ENCODE measurements around the gene TSPAN9.

TSPAN9 gene

DNA sequence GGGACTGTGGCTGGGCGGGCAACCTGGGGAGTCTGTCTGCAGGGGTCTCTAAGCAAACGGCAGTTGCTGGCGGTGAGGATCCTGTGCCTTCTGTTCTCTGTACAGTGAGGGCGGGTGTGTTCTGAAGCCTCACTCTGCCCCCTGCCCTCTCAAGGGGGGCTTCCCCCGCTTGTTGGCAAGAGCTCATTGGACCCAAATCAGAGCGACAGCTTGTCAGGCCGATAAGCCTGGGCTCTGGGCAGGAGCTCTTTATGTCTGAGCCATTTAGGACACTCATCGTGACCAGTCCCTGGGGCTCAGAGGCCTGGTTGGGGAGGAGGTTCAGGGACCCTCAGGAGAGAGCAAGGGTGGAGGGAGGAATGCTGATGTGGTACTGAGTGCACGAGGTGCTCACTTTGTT is 136.0 kb downstream of the TSPAN9 start:
- no peak for DNase-seq

DNA sequence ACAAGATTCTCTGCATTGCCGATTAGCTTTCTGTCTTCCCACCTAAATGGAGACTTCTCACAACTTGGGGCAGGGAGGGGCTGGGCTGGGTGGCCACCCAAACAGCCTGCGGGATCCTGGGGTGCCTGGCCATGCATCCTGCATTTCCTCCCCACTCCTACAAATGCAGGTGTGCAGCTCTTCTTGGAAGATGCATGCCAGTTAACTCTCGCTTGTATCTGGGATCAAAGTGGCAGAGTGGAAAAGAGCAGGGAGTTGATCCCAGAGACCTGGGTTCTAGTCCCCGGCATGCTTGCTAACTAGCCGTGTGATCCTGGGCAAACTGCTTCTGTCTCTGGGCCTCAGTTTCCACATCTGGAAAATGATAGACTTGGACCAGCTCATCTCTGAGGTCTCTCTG is 136.6 kb downstream of the TSPAN9 start:
- no peak for DNase-seq

DNA sequence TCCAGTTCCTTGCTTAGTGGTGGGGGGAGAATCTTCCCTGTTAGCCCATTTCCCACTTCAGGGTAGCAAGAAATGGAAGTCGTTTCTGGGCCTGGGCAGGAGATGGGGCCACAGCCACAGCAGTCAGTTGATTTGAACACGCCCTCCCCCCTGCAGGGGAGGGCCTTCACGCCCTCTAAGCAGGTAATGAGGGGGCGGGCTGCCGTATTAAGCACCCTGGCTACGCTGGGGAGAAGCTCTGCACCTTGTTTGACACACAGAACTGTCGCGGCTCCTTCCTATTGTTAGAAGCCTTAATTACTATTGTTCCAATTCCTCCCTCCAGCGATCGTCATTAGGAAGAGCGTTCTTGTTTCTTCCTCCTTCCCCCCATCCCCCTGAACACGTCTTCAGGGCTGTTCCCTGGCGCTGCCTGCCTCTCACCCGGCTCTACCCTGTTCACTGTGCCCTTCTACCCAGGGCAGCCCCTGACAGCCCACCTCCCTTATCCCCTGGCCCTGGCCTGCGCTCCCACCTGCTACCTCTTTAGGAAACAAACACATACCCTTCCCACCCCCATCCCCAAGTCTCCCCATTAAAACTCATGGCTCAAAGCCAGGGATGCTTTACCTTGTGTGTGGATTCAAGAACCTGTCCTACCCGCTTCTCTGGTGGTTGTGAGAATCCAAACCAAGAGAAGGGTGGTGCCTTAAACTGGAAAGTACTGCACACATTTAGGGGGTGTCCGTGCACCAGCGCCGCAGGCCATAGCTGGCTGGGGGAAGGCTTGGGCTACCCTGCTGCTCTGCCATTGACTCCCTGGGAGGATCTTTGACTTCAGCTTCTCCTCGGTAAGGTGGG is 137.6 kb downstream of the TSPAN9 start:
- no peak for DNase-seq

DNA sequence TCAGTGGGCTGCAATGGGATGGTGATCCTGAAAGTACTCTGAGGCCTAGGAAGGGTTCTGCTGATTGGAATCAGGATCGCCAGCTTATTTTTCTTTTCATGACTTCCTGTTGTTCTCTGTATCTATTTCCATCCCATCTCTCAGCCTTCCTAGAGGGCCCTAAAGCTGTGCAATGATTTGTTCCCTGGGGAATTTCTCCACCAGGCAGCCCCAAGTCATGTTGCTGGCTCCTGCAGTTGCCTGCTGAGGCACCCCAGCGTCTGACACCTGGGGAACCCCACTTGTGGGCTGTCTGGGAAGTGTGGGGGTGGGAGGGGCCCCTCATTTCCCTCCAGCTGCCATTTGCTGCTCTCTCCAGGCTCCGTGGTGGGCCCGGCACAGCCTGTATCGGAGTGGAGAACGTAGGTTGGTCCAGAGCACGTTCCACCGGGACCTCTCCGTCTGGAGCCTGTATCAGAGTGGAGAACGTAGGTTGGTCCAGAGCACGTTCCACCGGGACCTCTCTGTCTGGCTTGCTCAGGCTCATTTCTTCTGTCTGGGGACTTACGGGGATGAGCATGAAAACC is 138.3 kb downstream of the TSPAN9 start:
- no peak for DNase-seq

DNA sequence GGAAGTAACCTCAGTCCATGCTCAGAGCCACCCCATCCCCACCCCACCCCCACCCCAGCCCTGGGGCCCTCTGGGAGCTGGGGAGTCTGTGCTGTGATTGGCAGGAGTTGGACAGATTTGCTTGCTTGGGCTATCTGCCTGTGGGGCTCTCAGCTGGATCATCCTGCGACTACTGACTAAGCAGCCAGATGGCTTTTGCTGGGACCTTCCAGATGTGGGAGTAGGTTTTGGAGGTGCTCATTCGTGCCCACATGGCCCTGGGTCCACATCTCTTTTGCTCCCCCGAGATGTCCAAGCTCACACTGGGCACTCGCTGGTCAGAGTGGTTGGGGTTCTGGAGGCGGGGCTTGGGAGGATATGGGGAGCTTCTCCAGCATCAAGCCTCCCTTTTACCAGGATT is 138.9 kb downstream of the TSPAN9 start:
- peak; percentile 25 for DNase-seq

DNA sequence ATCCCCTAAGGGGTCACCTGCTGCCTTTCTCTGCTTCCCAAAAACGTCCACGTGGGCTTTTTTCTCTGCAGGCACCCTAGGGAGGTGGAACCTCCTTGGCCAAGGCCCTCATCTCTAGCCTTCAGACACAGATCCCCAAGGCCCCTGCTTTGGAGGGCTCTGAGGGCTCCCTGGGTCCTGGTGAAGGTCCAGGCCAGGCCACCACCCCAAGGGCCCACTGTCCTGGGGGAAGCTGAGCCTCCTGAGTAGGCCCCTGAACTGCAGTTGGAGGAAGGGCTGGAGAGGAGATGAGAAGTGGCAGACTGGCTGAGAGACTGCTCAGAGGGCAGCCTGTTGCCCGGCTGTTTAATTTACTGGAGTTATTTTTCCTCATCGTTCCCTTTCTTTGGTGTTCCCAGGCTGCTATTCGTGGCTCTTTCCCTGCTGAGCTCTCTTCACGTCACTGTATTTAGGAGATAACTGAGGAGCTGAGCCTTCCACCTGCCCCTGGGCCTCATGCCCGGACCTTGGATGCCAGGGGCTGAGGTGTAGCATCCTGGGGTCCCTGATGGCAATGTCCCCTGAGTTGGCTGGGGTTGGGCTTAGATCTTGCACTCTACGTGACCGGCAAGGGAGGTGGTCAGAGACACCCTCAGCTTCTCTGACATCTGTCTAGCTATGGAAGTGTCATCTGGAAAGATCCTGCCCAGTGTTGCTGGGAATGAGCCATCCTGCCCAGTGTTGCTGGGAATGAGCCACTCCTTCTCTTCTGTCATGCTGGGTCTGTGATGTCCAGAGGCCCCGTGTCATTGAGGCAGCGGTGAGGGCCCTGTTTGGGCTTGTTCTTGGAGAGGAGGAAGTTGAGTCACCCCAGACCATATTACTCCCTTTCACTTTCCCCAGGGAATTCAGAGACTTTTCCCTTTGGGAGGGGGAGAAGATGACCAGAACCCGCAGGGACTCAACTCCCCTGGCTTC is 139.8 kb downstream of the TSPAN9 start:
- peak; percentile 69 for DNase-seq

DNA sequence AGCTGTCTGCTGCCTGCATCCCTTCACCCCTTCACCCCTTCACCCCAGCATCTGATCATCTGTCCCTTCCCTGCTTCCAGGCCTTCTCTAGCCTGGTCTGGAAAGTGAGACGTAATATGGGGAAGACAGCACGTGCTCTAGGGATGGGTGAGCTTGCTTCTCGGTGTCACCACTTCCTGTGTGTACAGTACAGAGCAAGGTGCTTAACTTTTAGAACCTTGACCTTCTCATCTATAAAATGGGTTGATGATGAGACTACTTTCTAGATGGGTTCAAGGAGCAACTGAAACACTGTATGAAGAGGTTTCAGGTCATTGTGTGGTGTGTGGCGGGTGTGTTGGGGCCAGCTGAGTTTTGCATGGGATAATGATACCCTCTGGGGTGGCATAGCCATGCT is 140.5 kb downstream of the TSPAN9 start:
- no peak for DNase-seq

DNA sequence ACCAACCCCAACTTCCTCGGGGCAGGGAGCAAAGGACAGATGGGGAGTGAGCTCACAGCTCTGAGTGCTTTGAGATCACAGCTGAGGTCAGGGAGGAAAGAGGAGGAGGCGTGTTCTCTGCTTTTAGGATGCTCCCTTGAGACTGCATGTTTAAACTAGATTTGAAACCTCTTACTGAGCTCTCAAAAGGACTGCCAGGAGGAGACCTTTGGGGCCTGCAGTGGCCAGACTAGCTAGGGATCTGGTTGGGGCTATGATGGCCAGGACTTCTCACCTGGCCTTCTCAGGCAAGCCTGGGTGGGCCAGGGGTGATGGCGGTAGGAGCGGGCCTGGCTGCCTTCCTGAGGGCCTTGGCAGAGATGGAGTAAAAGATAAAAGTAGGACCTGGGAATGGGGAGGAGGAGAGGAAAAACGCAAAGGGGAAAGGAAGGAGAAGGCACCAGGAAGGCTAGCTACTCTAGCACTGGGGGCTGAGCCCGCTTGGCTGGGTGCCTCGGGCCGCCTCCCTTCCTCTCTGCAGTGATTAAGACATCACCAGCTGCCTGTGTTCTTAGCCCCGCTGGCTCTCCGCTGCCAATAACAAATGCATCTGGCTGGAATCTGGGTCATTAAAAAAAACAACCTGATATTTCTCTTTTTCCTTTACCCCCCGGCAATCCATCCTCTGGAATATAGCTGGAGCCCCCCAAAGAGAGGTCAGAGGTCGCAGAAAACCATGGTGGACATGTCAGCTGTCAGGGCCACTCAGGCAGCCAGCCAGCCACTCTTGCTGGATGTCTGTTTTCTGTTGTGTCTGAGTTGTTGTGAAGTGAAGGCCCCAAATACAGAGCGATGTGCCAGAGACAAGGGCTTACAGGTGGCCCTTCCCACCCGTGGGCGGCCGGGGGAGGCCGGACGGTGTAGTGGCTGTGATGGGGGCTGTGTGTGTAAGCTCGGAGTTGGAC is 141.3 kb downstream of the TSPAN9 start:
- DNase-seq, result peak; percentile 76

DNA sequence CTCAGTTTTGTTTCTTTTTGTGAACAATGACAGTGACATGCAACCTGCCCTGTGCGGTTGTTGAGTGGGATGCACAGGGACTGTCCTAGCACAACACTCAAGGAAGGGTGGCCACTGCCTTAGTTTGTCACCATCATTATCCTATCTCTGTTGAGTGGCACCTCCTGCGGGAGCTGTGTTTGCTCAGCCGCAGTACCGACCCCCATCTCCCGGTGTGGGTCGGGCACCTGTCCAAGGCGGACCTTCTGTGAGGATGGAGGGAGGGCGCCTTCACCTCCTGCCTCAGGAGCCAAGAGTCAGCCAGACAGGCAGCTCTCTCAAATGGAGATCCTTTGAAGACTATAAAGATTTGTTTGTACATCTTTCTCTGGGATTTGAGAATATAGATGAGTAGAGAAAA is 142.1 kb downstream of the TSPAN9 start:
- DNase-seq, result no peak

DNA sequence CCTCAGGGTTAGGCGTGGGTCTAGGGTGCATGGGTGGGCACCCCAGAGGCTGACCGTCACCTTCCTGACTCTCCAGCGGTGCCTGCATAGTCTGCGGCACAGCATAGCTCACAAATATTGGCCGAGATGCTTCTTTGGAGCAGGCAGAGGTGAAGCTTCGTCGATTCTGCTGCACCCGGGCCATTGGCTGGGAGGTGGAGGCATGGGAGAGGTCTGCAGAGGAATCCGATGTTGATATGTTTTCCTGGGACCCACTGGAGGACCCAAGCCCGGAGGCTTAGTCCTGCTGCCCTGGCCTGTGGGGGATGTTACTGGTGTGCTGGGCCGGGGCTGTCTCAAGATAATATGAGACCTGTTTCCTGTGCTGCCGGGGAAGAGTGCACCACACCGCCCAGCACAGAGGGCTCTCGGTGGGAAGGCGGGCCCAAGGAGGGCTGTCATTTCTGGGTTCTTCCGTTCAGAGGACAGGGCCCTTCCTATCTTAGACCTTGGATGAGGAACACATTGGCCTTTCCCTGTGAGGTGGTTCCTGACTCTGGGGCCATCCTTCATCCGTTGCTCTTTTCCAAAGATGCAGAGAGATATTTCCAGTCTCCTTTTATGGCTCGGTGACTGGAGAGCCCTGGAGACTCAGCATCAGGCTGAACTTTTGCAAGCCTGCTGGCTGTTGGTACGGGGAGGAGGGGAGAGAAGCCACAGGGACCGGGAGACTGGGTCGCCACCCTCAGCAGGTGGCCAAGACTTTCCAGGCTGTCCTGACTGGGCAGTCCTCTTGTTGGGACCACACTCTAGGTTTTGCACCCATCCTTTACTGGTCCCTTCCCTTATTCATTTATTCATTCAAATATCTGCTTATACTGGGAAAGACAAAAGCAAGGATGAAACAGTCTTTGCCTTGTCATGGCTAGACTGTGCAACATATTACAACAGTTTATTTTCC is 143.5 kb downstream of the TSPAN9 start:
- no peak for DNase-seq

DNA sequence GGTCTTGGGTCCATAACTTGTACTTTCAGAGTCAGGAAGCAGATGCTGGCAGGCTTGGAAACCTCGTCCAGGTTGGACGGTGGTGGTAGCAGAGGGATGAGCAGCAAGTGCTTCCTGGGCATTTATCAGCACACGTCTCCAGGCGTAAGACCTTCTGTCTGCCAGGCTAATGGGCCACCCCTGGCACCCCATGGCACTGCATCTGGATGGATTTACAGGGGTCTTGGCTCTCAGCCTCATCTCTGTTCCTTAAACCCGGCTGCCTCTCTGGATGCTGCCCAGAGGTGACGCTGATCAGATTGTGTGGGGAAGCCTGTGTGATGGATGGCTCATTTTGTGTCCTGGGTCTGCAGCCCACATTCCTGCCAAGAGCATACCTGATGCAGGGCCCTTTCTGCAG is 145.1 kb downstream of the TSPAN9 start:
- DNase-seq, result no peak

DNA sequence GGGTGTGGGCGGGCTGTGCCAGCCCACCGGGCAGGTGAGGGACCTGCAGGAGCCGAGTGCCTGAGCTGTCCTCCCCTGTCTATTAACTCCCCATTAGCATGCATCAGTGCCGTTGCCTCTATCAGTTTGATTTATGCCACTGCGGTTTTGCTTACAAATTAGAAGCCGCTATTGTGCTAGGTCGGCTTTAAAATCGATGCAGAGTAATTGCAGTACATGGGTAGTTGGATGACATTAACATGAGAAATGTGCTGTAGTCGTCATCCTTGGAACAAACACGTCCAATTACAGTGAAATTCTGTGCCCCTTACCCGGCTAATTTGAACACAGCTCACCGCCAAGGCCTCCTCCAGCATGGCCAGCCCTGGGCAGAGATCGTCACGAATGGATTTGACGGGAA is 145.8 kb downstream of the TSPAN9 start:
- no peak for DNase-seq

DNA sequence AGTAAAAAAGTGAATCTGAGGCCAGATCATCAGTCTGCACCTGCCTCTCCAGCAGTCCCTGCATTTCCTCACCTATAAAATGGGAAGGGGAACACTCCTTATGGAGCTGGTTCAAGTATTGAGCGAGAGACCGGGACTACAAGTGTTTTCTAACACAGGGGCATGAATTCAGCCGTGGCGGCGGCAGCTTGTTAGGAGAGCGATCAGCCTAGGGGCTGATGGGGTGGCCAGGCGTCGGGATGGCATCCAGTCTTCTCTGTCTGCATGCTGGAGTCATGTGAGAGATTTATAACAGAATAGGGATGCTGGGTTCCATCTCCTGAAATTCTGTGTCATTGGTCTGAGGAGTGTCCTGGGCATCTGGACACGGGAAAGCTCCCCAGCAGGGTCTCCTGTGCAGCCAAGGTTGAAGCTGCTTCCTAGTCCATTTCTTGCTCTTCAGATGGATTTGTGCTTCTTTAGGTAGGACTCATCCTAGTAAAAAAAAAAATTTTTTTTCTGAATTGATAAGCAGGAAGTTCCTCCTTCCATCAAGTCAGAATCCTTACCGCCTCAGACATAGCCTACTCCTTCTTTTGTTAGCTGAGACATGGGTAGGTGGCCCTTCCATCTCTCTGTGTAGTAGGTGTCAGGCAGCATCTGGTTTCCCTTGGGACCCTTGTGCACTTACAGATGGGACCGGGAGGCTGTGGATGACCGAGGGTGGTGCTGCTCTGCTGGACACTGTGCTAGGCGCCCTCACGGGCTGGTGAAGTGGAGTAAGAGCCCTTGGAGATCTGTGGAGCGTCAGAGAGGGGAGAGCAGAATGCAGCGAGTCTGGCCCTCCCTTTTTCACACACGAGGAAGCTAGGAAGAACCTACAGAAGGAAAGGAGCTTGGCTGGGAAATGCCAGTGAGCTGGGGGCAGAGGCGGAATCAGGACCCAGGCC is 146.7 kb downstream of the TSPAN9 start:
- no peak for DNase-seq

DNA sequence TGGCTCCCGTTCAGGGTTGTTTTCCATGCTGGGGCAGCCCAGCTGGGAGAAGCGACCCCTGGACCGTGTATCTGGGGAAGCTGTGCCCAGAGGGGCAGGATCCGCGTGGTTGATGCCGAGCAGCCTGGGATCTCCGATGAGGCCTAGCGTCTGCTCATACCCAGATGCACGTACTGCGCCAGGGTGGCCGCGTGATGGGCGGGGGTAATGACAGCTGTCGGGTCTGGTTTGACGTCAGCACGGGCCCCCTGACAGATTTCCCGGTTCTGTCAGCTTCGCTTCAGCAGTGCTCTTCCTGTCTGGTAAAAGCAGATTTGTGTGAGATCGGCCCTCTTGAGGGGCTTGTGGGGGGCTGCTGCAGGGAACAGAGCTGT is 147.3 kb downstream of the TSPAN9 start:
- no peak for DNase-seq

DNA sequence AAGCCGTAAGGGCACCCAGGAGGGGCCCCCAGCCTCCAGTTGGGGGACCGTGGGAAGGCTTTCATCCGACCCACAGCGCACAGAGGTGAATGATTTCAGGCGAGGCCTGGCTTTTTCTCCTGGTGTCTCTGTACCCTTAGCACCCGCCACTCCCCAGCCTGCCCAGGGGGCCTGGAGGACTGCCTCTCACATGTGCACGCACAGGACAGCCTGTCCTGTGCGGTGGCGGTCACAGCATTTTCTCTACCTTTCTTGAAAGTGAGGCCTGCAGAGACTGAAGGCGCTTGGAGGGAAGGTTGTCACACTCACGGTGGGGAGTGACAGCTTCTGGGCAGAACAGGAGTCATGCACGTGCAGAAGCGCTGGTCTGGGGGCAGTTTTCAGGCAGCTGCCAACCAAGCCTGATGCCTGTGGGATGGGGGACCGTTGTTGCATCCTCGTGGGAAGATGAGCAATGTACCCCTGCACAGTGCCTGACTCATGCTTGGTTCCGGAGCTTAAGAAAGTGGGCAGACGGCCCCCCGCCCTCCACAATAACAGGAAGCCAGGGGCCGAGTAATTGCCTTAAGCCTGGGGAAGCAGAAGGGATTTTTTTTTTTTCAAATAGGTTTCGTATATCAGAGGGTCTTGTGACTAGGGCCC is 148.1 kb downstream of the TSPAN9 start:
- DNase-seq, result peak; percentile 69

DNA sequence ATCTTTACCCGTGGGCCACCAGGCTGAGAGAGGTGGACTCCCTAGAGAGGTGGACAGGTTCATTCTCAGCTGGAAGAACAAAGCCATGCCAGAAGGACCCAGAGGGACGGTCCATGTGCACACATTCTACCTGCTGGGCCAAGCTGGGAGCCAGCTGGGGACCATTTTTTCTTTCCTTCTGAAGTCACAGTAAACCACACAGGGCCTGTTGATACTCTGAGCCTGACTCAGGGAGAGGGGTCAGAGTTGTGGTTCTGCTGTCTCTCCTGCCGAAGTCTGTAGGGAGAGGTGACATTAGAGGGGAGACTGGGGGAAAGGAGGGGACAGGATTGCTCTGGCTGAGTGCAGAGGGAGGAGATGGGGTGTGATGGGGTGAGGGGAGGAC is 148.6 kb downstream of the TSPAN9 start:
- no peak for DNase-seq

DNA sequence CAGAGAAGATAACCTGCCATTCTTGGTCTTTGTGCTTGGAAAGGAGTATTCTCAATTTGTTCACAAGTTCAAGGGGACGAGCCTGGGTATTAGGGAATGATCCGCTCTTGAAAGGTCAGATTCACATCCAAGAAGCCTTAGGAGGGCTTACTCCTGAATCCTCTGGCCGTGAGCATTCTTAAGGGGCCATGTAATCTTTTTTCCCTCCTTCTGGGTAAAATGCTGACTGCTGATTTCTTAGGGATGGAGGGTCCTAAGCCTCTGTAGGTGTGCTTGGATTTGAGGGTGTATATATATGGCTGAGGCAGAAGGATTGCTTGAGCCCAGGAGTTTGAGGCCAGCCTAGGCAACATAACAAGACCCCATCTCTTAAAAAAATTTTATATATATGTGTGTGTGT is 149.1 kb downstream of the TSPAN9 start:
- DNase-seq, result no peak

DNA sequence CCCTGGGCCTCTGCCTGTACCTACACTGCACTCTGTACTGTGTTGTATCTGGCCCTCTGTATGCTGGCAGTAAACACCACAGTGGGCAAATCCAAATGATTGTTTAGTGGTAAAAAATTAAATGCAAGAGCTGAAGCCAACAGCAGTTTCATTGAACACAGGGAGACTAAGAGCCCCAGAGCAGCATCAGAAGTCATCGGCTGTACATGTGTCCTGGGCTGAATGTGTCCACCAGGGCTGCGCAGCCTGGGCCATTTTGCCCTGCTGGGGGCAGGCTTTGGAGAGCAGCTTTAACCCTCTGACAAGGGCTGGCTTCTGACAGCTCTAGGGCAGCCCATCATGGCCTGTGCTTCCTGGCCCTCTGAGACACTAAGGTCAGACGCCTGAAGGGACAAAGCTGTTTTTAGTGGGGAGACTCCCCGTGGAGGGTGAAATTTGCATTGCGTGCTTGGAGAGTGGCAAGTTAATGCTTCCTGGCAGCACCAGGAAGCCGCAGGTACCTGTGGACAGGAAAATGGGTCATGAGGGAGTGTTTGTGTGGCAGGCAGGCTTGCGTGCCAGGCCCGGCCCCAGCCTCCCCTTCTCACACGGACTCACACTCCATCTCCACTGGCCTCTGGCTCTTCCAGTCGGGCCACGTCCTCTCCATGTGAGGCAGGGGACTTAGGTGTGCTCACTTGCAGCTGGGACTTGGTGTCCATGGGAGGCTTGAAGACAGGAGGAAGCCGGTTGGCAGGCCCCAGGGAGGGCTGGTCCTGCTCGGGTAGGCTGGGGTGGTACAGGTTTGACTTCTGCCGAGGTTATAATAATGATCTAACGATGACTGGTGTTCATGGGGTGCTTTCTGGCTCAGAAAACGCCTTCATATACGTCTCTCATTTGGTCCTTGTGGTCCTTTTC is 150.1 kb downstream of the TSPAN9 start:
- no peak for DNase-seq
